ENCODE data around the gene ARHGEF18.

Gene ARHGEF18

GRCh38 chr19:7385062-7385461 is 36.3 kb downstream of the ARHGEF18 start:
- no peak for DNase-seq

- no peak for DNase-seq
Observed at GRCh38 chr19:7386308-7386707, 37.6 kb downstream of the ARHGEF18 start.

GRCh38 chr19:7386769-7387168 is 38.0 kb downstream of the ARHGEF18 start:
- no peak for DNase-seq

GRCh38 chr19:7391218-7391670 is 42.5 kb downstream of the ARHGEF18 start:
- DNase-seq: no peak

GRCh38 chr19:7393459-7393858 is 44.7 kb downstream of the ARHGEF18 start:
- no peak for DNase-seq

- no peak for DNase-seq
Observed at GRCh38 chr19:7393939-7394730, 45.4 kb downstream of the ARHGEF18 start.

GRCh38 chr19:7394731-7395359 is 46.1 kb downstream of the ARHGEF18 start:
- peak; percentile 85 for DNase-seq

- DNase-seq: no peak
Observed at GRCh38 chr19:7395360-7396066, 46.8 kb downstream of the ARHGEF18 start.

GRCh38 chr19:7397687-7398086 is 49.0 kb downstream of the ARHGEF18 start:
- no peak for DNase-seq
